CD8-positive, alpha-beta memory T cell (primary cell): ENCODE data around the gene FAM174C. TPM values are rescaled to one million over a fixed set of nuclear protein-coding genes. Genes with fewer than 3 reads are reported as not detected.

Experiments used
- CTCF ChIA-PET: fragments of 350-600 bp; sonication (Branson Sonifier 250); formaldehyde crosslinking; loops from one replicate; lab custom pipeline; 2021; ENCODE audit warnings: antibody characterized with exemption; lab: Charles Lee
- POLR2A ChIA-PET: fragments of 350-600 bp; sonication (Branson Sonifier 250); formaldehyde crosslinking; loops from one replicate; lab custom pipeline; 2021; ENCODE audit warnings: antibody characterized with exemption; lab: Charles Lee
- DNase-seq, 5 donors: peaks; one replicate each; pipeline versions ENCODE4 v3.0.0 to v3.0.0-alpha.2; 2020 to 2022; ENCODE audit warnings: mixed read lengths in 1 of 5
- H3K27ac ChIP-seq: one replicate; pipeline ENCODE4 v1.7.0; 2013; ENCODE audit warnings: low read depth, mild to moderate bottlenecking, low read length, moderate library complexity
- H3K27me3 ChIP-seq: 2 replicates; pipeline ENCODE4 v1.7.0; 2013; ENCODE audit warnings: low read length, mild to moderate bottlenecking; ENCODE audit not compliant: insufficient read depth, poor library complexity, severe bottlenecking
- H3K36me3 ChIP-seq: 2 replicates; pipeline ENCODE4 v1.7.0; 2013; ENCODE audit warnings: mild to moderate bottlenecking, low read length, moderate library complexity; ENCODE audit not compliant: insufficient read depth
- H3K4me1 ChIP-seq: 2 replicates; pipeline ENCODE4 v1.7.0; 2013; ENCODE audit warnings: mild to moderate bottlenecking, low read length, moderate library complexity; ENCODE audit not compliant: insufficient read depth
- H3K4me3 ChIP-seq: 2 replicates; pipeline ENCODE4 v1.7.0; 2013; ENCODE audit warnings: mild to moderate bottlenecking, low read length
- H3K9me3 ChIP-seq: 2 replicates; pipeline ENCODE4 v1.7.0; 2013; ENCODE audit warnings: mild to moderate bottlenecking, low read length
- H3K27ac Mint-ChIP-seq, 8 donors: one replicate each; pipeline ENCODE4 v1.8.0; 2020 to 2021; ENCODE audit warnings: mixed read lengths in 8 of 8, mild to moderate bottlenecking in 6 of 8, inconsistent platforms in 3 of 8, moderate library complexity in 3 of 8
- H3K27me3 Mint-ChIP-seq, 2 donors: one replicate each; pipeline ENCODE4 v1.8.0; 2020 to 2021; ENCODE audit warnings: mixed read lengths in 2 of 2, mild to moderate bottlenecking in 1 of 2, moderate library complexity in 1 of 2
- H3K36me3 Mint-ChIP-seq, 3 donors: one replicate each; pipeline ENCODE4 v1.8.0; 2020 to 2021; ENCODE audit warnings: mixed read lengths in 3 of 3, inconsistent platforms in 1 of 3, mild to moderate bottlenecking in 1 of 3
- H3K4me1 Mint-ChIP-seq, 3 donors: one replicate each; pipeline ENCODE4 v1.8.0; 2020 to 2021; ENCODE audit warnings: mixed read lengths in 3 of 3, inconsistent platforms in 1 of 3, mild to moderate bottlenecking in 1 of 3
- H3K4me3 Mint-ChIP-seq, 7 donors: one replicate each; pipeline ENCODE4 v1.8.0; 2020 to 2021; ENCODE audit warnings: mixed read lengths in 7 of 7, mild to moderate bottlenecking in 6 of 7, moderate library complexity in 4 of 7, inconsistent platforms in 2 of 7
- H3K9me3 Mint-ChIP-seq, 5 donors: one replicate each; pipeline ENCODE4 v1.8.0; 2020 to 2022; ENCODE audit warnings: mixed read lengths in 5 of 5, mild to moderate bottlenecking in 3 of 5, moderate library complexity in 2 of 5, inconsistent platforms in 1 of 5
- polyA plus RNA-seq: library from polyadenylated mRNA; unstranded; fragments of 300-500 nt; fragmentation: Illumina TruSeq; gene quantifications from one replicate; pipeline ENCODE4 v1.2.3, GENCODE V29; 2021
- total RNA-seq, 2 experiments: library from RNA; stranded (reverse); gene quantifications; one replicate each; pipeline ENCODE4 v1.2.3, GENCODE V29; 2021

Gene FAM174C
- total and polyA plus RNA-seq, 3 experiments from 2014 or later = 100 to 113 (median 113) TPM

- H3K27me3 ChIP-seq = no peaks in the 10 kb centered on the region
- Mint-ChIP-seq H3K27me3 (peaks cover 0 to 10% of the 10 kb centered on the region in 2 donors), H3K27ac (peak overlapping the region; percentile 80 to 100 (median 90)), H3K4me3 (peak overlapping the region; percentile 81 to 100 (median 90)), H3K4me1 (peaks cover 5 to 21% (median 13%) of the 10 kb centered on the region in 3 donors), H3K9me3 (no peaks in the 10 kb centered on the region), H3K36me3 (peaks cover 0 to 25% (median 3%) of the 10 kb centered on the region in 3 donors)
- H3K9me3 ChIP-seq = no peaks in the 10 kb centered on the region
- peak in 1 of 5 donors; percentile 49 for DNase-seq
- peak overlapping the region; percentile 92 for H3K27ac ChIP-seq
- peaks cover 12% of the 10 kb centered on the region for H3K36me3 ChIP-seq
- POLR2A ChIA-PET = interaction anchor here (0.7 to 2.2 kb wide), 3 partner anchors 9 to 19 kb away, joined by 3 to 22 read pairs (median 6); partner anchors contain the start of gene CIRBP
- H3K4me1 ChIP-seq = peaks cover 32% of the 10 kb centered on the region
- CTCF ChIA-PET = interaction anchor here (1.0 kb wide), 1 partner anchor 17 kb away, joined by 6 read pairs; no protein-coding TSS in a partner anchor
- peak overlapping the region; percentile 62 for H3K4me3 ChIP-seq
Observed at GRCh38 chr19:1249990-1250436, 25.3 kb upstream of the FAM174C start.

- ChIA-PET CTCF (interaction anchor here (1.0 kb wide), 1 partner anchor 16 kb away, joined by 6 read pairs; no protein-coding TSS in a partner anchor), POLR2A (interaction anchor here (0.6 to 3.5 kb wide), 6 partner anchors 9 to 166 kb away, joined by 3 to 86 read pairs (median 7); partner anchors contain the start of gene CIRBP)
- H3K36me3 Mint-ChIP-seq = peaks cover 0 to 32% (median 3%) of the 10 kb centered on the region in 3 donors
- DNase-seq = peak; percentile 58 to 87 (median 77)
- H3K4me3 Mint-ChIP-seq = peak overlapping the region; percentile 90 to 98 (median 95)
- Histone ChIP-seq H3K27me3 (no peaks in the 10 kb centered on the region), H3K4me3 (peak overlapping the region; percentile 83), H3K27ac (peak overlapping the region; percentile 92), H3K36me3 (peaks cover 18% of the 10 kb centered on the region), H3K4me1 (peaks cover 33% of the 10 kb centered on the region), H3K9me3 (no peaks in the 10 kb centered on the region)
- H3K27ac Mint-ChIP-seq = peak overlapping the region; percentile 85 to 100 (median 96)
- peaks cover 5 to 27% (median 13%) of the 10 kb centered on the region in 3 donors for H3K4me1 Mint-ChIP-seq
- no peaks in the 10 kb centered on the region for H3K9me3 Mint-ChIP-seq
- peaks cover 0 to 10% of the 10 kb centered on the region in 2 donors for H3K27me3 Mint-ChIP-seq
Observed at GRCh38 chr19:1250437-1251260, 24.7 kb upstream of the FAM174C start.

- Mint-ChIP-seq H3K4me1 (peaks cover 5 to 29% (median 13%) of the 10 kb centered on the region in 3 donors), H3K4me3 (peak overlapping the region; percentile 90 to 98 (median 95)), H3K36me3 (peaks cover 0 to 41% (median 3%) of the 10 kb centered on the region in 3 donors), H3K27ac (peak overlapping the region; percentile 85 to 100 (median 96)), H3K27me3 (peaks cover 0 to 10% of the 10 kb centered on the region in 2 donors), H3K9me3 (no peaks in the 10 kb centered on the region)
- H3K27me3 ChIP-seq = no peaks in the 10 kb centered on the region
- ChIA-PET POLR2A (interaction anchor here (0.6 to 3.5 kb wide), 4 partner anchors 12 to 165 kb away, joined by 4 to 86 read pairs (median 8); partner anchors contain the start of gene CIRBP), CTCF (interaction anchor here (7.9 kb wide), 1 partner anchor 16 kb away, joined by 99 read pairs; the partner anchor contains the start of gene CIRBP)
- H3K4me1 ChIP-seq = peaks cover 39% of the 10 kb centered on the region
- peaks cover 22% of the 10 kb centered on the region for H3K36me3 ChIP-seq
- peak; percentile 59 to 81 (median 67) for DNase-seq
- peak overlapping the region; percentile 92 for H3K27ac ChIP-seq
- H3K9me3 ChIP-seq = no peaks in the 10 kb centered on the region
- peak overlapping the region; percentile 83 for H3K4me3 ChIP-seq
Observed at GRCh38 chr19:1251330-1252220, 23.8 kb upstream of the FAM174C start.

GRCh38 chr19:1252221-1252820 is 23.0 kb upstream of the FAM174C start:
- Mint-ChIP-seq H3K4me1 (peaks cover 6 to 33% (median 13%) of the 10 kb centered on the region in 3 donors), H3K36me3 (peaks cover under 1 to 44% (median 3%) of the 10 kb centered on the region in 3 donors), H3K9me3 (no peaks in the 10 kb centered on the region), H3K27me3 (peaks cover 0 to 10% of the 10 kb centered on the region in 2 donors), H3K27ac (peak overlapping the region; percentile 70 to 100 (median 90)), H3K4me3 (peak overlapping the region; percentile 90 to 98 (median 95))
- POLR2A ChIA-PET = interaction anchor here (0.5 to 4.8 kb wide), 13 partner anchors 8 to 1533 kb away, joined by 3 to 86 read pairs (median 7); partner anchors contain the start of genes CIRBP, FAM174C, RNU6-2 and THOP1
- H3K36me3 ChIP-seq = peaks cover 22% of the 10 kb centered on the region
- no peaks in the 10 kb centered on the region for H3K9me3 ChIP-seq
- peak overlapping the region; percentile 83 for H3K4me3 ChIP-seq
- DNase-seq = peak; percentile 55 to 89 (median 75)
- no peaks in the 10 kb centered on the region for H3K27me3 ChIP-seq
- H3K4me1 ChIP-seq = peaks cover 46% of the 10 kb centered on the region
- CTCF ChIA-PET = interaction anchor here (0.9 to 7.9 kb wide), 5 partner anchors 8 to 20 kb away, joined by 3 to 99 read pairs (median 5); partner anchors contain the start of gene CIRBP
- H3K27ac ChIP-seq = peak overlapping the region; percentile 92

- H3K27ac ChIP-seq = peak overlapping the region; percentile 92
- H3K4me1 Mint-ChIP-seq = peaks cover 13 to 39% (median 18%) of the 10 kb centered on the region in 3 donors
- no peaks in the 10 kb centered on the region for H3K9me3 ChIP-seq
- H3K27ac Mint-ChIP-seq = peak overlapping the region; percentile 56 to 100 (median 86)
- POLR2A ChIA-PET = interaction anchor here (0.5 to 4.8 kb wide), 12 partner anchors 9 to 1532 kb away, joined by 3 to 86 read pairs (median 6); partner anchors contain the start of genes CIRBP, FAM174C, RNU6-2 and THOP1
- peaks cover 0 to 10% of the 10 kb centered on the region in 2 donors for H3K27me3 Mint-ChIP-seq
- DNase-seq = peak; percentile 77 to 93 (median 84)
- no peaks in the 10 kb centered on the region for H3K9me3 Mint-ChIP-seq
- H3K27me3 ChIP-seq = no peaks in the 10 kb centered on the region
- H3K4me3 Mint-ChIP-seq = peak overlapping the region; percentile 55 to 98 (median 92)
- CTCF ChIA-PET = interaction anchor here (0.9 to 7.9 kb wide), 5 partner anchors 9 to 19 kb away, joined by 3 to 99 read pairs (median 5); partner anchors contain the start of gene CIRBP
- peaks cover 28% of the 10 kb centered on the region for H3K36me3 ChIP-seq
- peak overlapping the region; percentile 83 for H3K4me3 ChIP-seq
- H3K36me3 Mint-ChIP-seq = peaks cover 4 to 51% (median 7%) of the 10 kb centered on the region in 3 donors
- H3K4me1 ChIP-seq = peaks cover 46% of the 10 kb centered on the region
Observed at GRCh38 chr19:1252821-1253513, 22.4 kb upstream of the FAM174C start.

GRCh38 chr19:1253514-1254080 is 21.7 kb upstream of the FAM174C start:
- Histone ChIP-seq H3K27ac (peak overlapping the region; percentile 92), H3K27me3 (no peaks in the 10 kb centered on the region), H3K4me1 (peaks cover 52% of the 10 kb centered on the region), H3K36me3 (peaks cover 30% of the 10 kb centered on the region), H3K4me3 (peak overlapping the region; percentile 34), H3K9me3 (no peaks in the 10 kb centered on the region)
- Mint-ChIP-seq H3K9me3 (no peaks in the 10 kb centered on the region), H3K4me1 (peaks cover 19 to 46% (median 24%) of the 10 kb centered on the region in 3 donors), H3K27ac (peak overlapping the region; percentile 56 to 100 (median 85)), H3K27me3 (peaks cover 0 to 10% of the 10 kb centered on the region in 2 donors), H3K36me3 (peaks cover 4 to 56% (median 7%) of the 10 kb centered on the region in 3 donors), H3K4me3 (peak overlapping the region; percentile 51 to 98 (median 66))
- DNase-seq = no peak
- ChIA-PET POLR2A (interaction anchor here (1.0 to 4.8 kb wide), 7 partner anchors 8 to 223 kb away, joined by 5 to 86 read pairs (median 12); partner anchors contain the start of genes CIRBP and FAM174C), CTCF (interaction anchor here (1.1 to 7.9 kb wide), 4 partner anchors 9 to 19 kb away, joined by 4 to 99 read pairs (median 22); partner anchors contain the start of gene CIRBP)
